Keratinocyte (primary cell): ENCODE measurements around the gene C1orf35.

Experiments used
- EZH2 ChIP-seq: IDR thresholded peaks from one replicate; pipeline ENCODE4 v1.6.1; 2012; ENCODE audit warnings: inconsistent platforms, mild to moderate bottlenecking, low read length, moderate library complexity
- TF ChIP-seq, protein P1 (sequence below), 3 experiments: IDR thresholded peaks in 1 of 3; conservative IDR thresholded peaks in 1 of 3; optimal IDR thresholded peaks in 1 of 3; 2 replicates in 2 of 3; 3 replicates in 1 of 3; pipeline versions ENCODE3 to v1.5.1; 2011; ENCODE audit warnings: low read length in 3 of 3, mild to moderate bottlenecking in 3 of 3, moderate library complexity in 2 of 3, control low read depth in 1 of 3, inconsistent platforms in 1 of 3; ENCODE audit not compliant: insufficient read depth in 2 of 3; ENCODE audit errors: extremely low read depth in 1 of 3

GRCh38 chr1:228117335-228117734 is 14.2 kb upstream of the C1orf35 start:
- TF ChIP-seq, protein P1, sequence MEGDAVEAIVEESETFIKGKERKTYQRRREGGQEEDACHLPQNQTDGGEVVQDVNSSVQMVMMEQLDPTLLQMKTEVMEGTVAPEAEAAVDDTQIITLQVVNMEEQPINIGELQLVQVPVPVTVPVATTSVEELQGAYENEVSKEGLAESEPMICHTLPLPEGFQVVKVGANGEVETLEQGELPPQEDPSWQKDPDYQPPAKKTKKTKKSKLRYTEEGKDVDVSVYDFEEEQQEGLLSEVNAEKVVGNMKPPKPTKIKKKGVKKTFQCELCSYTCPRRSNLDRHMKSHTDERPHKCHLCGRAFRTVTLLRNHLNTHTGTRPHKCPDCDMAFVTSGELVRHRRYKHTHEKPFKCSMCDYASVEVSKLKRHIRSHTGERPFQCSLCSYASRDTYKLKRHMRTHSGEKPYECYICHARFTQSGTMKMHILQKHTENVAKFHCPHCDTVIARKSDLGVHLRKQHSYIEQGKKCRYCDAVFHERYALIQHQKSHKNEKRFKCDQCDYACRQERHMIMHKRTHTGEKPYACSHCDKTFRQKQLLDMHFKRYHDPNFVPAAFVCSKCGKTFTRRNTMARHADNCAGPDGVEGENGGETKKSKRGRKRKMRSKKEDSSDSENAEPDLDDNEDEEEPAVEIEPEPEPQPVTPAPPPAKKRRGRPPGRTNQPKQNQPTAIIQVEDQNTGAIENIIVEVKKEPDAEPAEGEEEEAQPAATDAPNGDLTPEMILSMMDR (optimal IDR thresholded peaks at IDR 0.05 in 1 of 3, IDR thresholded peaks at IDR 0.05 in 1 of 3, conservative IDR thresholded peaks at IDR 0.05 in 1 of 3; ENCODE audit: extremely low read depth in 1 of 3, insufficient read depth in 2 of 3, low read length in 3 of 3): no peak
- TF ChIP-seq EZH2: no peak
